AG04450 (cell line): Measurements from ENCODE around the gene DRC3. TPM values are rescaled to one million over a fixed set of nuclear protein-coding genes. Genes with fewer than 3 reads are reported as not detected.

Experiments used
- CTCF ChIA-PET: fragments of 300-600, 350-600 bp; formaldehyde crosslinking; extraction: SDS; loops from one replicate; lab custom pipeline; 2022; ENCODE audit warnings: antibody characterized with exemption, inconsistent platforms; lab: Charles Lee
- POLR2A ChIA-PET: fragments of 350-600 bp; formaldehyde crosslinking; extraction: SDS; loops from one replicate; lab custom pipeline; 2021; ENCODE audit warnings: antibody characterized with exemption, inconsistent platforms; lab: Yijun Ruan, JAX
- DNase-seq: peaks from one replicate; pipeline ENCODE4 v3.0.0-alpha.2; 2011; ENCODE audit warnings: low read depth, low spot score
- H3K27ac ChIP-seq: one replicate; pipeline ENCODE4 v1.5.1; 2012; ENCODE audit warnings: low read depth, low read length, control low read depth
- H3K27me3 ChIP-seq: one replicate; pipeline ENCODE4 v1.6.0; 2012; ENCODE audit warnings: low read length; ENCODE audit not compliant: control insufficient read depth, insufficient read depth
- H3K4me3 ChIP-seq: 2 replicates; pipeline ENCODE4 v1.5.1; 2011; ENCODE audit warnings: mild to moderate bottlenecking, low read depth, low read length, control low read depth
- H3K9me3 ChIP-seq: 2 replicates; pipeline ENCODE4 v1.5.1; 2012; ENCODE audit warnings: low read length; ENCODE audit not compliant: control insufficient read depth, insufficient read depth
- polyA plus RNA-seq: library from polyadenylated mRNA; depleted of rRNA; stranded (reverse); fragments of >200 nt; gene quantifications from 2 replicates; pipeline ENCODE4 v1.2.3, GENCODE V29; 2011
- TF ChIP-seq, protein P1 (sequence below): IDR thresholded peaks from 2 replicates; pipeline ENCODE4 v1.5.1; 2011; ENCODE audit warnings: low read depth, low read length, control low read depth, inconsistent platforms

DRC3 gene
- polyA plus RNA-seq, 1 experiment: 0.52 TPM

DNA sequence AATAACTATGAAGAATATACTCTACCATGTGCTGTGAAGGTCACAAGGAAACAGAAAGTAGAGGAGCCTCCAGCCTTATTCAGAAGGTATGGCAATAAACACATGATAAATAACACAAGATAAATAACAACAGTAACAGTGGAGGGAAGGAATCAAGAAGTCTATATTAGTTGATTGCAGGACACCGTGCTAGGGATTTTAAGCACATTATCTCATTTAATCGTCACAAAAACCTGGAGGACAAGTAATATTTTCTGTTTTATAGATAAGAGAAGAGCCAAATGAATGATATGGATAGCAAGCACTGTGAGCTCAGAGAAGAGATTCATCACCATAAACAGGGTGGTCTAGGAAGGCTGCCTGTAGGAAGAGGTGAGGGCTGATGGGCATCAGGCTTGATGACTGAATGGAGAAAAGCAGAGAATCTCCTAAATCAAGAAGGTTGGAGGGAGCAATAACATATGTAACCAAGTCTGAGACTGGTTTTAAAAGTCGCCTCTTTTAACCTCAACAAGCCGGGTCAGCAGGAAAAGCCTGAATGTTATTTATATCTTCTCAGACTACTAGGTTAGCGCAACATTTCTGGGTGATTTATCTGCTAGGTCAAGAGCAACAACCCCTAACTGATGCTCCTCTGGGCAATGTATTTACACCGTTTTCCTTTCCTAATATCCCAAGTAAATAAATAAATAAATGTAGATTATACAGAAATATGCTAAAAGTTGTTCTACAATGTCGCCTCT lies 8.8 kb upstream of the DRC3 start:
- Histone ChIP-seq H3K27me3 (no peaks in the 10 kb centered on the region), H3K27ac (no peak overlapping the region), H3K4me3 (no peak overlapping the region), H3K9me3 (no peaks in the 10 kb centered on the region)
- CTCF ChIA-PET: interaction anchor here (1.1 kb wide), 1 partner anchor 17 kb away, joined by 3 read pairs; no protein-coding TSS in a partner anchor
- no peak for DNase-seq
- TF ChIP-seq, protein P1, sequence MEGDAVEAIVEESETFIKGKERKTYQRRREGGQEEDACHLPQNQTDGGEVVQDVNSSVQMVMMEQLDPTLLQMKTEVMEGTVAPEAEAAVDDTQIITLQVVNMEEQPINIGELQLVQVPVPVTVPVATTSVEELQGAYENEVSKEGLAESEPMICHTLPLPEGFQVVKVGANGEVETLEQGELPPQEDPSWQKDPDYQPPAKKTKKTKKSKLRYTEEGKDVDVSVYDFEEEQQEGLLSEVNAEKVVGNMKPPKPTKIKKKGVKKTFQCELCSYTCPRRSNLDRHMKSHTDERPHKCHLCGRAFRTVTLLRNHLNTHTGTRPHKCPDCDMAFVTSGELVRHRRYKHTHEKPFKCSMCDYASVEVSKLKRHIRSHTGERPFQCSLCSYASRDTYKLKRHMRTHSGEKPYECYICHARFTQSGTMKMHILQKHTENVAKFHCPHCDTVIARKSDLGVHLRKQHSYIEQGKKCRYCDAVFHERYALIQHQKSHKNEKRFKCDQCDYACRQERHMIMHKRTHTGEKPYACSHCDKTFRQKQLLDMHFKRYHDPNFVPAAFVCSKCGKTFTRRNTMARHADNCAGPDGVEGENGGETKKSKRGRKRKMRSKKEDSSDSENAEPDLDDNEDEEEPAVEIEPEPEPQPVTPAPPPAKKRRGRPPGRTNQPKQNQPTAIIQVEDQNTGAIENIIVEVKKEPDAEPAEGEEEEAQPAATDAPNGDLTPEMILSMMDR: no peak
- POLR2A ChIA-PET: no interaction called here

DNA sequence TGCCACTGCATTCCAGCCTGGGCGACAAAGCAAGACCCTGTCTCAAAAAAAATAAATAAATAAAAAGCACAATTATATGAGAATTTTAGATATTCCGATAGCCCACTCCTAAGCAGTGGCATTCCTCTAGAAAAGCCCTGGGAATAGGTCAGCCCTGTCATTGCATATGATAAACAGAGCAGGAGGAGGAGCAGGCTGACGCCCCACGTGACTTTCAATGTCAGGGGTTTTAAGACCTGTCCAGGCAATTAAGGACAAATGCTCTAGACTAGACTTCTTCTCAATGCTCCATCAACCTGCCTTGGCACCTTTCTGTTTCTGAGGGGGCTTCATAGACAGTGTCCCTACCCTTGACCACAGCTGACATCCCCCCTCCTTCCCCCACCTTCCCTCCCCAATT lies 8.0 kb upstream of the DRC3 start:
- H3K9me3 ChIP-seq: no peaks in the 10 kb centered on the region
- CTCF ChIA-PET: no interaction called here
- no peaks in the 10 kb centered on the region for H3K27me3 ChIP-seq
- DNase-seq: no peak
- TF ChIP-seq, protein P1: no peak
- H3K4me3 ChIP-seq: no peak overlapping the region
- no peak overlapping the region for H3K27ac ChIP-seq
- POLR2A ChIA-PET: no interaction called here

DNA sequence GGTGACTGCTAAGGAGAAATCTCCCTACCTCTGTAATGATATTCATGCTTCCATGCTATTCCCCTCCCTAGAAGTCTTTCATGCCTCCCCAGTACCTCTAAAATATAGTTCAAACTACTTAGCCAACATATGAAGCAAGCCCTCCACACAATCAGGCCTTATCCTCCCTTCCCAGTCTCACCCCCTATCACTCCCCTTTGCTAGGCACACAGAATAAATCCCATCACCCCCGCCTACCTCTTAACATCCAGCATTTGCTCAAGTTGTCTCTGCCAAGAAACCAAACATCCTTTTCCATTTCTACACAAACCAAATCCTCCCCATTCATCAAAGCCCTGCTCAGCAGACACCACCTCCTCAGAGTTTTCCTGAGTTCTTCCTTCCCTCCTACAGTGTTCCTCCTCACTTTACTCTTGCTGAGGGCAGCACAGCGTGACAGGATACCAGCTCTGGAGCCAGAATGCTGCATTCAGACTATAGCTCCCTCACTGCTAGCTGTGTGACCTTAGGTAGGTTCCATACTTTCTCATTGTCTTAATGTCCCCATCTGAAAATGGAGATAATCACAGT lies 7.4 kb upstream of the DRC3 start:
- TF ChIP-seq, protein P1: no peak
- Histone ChIP-seq H3K27me3 (no peaks in the 10 kb centered on the region), H3K9me3 (no peaks in the 10 kb centered on the region), H3K4me3 (no peak overlapping the region), H3K27ac (no peak overlapping the region)
- ChIA-PET CTCF (interaction anchor here (1.1 kb wide), 1 partner anchor 68 kb away, joined by 3 read pairs; no protein-coding TSS in a partner anchor), POLR2A (no interaction called here)
- DNase-seq: no peak

DNA sequence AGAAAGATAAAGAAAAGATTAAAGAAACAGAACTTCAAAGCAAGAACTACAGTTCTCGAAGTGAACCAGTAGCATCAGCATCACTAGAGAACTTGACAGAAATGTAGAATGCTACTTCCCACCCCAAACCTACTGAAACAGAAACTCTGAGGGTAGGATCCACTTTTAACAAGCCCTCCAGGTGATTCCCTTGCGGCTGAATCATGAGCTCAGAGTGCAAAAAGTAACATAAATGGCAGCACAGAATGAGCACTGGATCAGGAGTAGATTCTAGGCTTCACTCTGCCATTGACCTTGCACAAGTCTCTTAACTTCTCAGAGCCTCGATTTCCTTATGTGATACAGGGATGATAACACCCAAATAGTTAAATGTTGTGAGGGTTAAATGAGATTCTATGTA lies 6.3 kb upstream of the DRC3 start:
- CTCF ChIA-PET: interaction anchor here (1.1 kb wide), 1 partner anchor 67 kb away, joined by 3 read pairs; no protein-coding TSS in a partner anchor
- Histone ChIP-seq H3K9me3 (no peaks in the 10 kb centered on the region), H3K4me3 (no peak overlapping the region), H3K27ac (no peak overlapping the region), H3K27me3 (no peaks in the 10 kb centered on the region)
- POLR2A ChIA-PET: no interaction called here
- DNase-seq: no peak
- TF ChIP-seq, protein P1: no peak
